Measurements from ENCODE around the gene ARPC5. TPM values are rescaled to one million over a fixed set of nuclear protein-coding genes. Genes with fewer than 3 reads are reported as not detected.
A peak's percentile ranks its signal among the peaks of the same experiment; 100 is the strongest.

Gene ARPC5
- total and polyA plus RNA-seq, 9 of the 15 experiments (the other 6 are each of a cell fraction or from before 2014, with no cell fraction given) = 71.8 to 150 (median 91.6) TPM

GRCh38 chr1:183652547-183653461 is 17.2 kb upstream of the ARPC5 start, which contains the start of gene APOBEC4:
Gene APOBEC4, minus strand, starts transcription at chr1:183653316. Its CDS starts 4,535 bp downstream, at chr1:183648781.
- Histone ChIP-seq H2AFZ (ENCODE audit: low read depth, low read length) (no peak within 1 kb of the TSS), H3K4me2 (ENCODE audit: insufficient read depth, low read length) (no peak within 1 kb of the TSS), H3K4me3 (no peak within 1 kb of the TSS), H3K27me3 (ENCODE audit: control insufficient read depth in 2 of 2, insufficient read depth in 2 of 2, low read length in 2 of 2) (peaks cover 2 to 19% of the 10 kb centered on the region in 2 experiments; a peak in 3 of 5 replicates), H4K20me1 (replicated peaks; ENCODE audit: control insufficient read depth, insufficient read depth, low read length) (no peaks in the 10 kb centered on the region), H3K36me3 (ENCODE audit: control insufficient read depth, insufficient read depth, low read length) (no peaks in the 10 kb centered on the region), H3K4me1 (replicated peaks in 1 of 2; ENCODE audit: control insufficient read depth in 2 of 2, insufficient read depth in 2 of 2, low read length in 2 of 2) (no peaks in the 10 kb centered on the region), H3K9ac (ENCODE audit: insufficient read depth in 1 of 2, low read depth in 2 of 2, low read length in 2 of 2) (no peak within 1 kb of the TSS), H3K9me3 (replicated peaks; ENCODE audit: control insufficient read depth, insufficient read depth, low read depth, low read length) (no peaks in the 10 kb centered on the region), H3K79me2 (ENCODE audit: control insufficient read depth, insufficient read depth, low read length) (no peaks in the 10 kb centered on the region), H3K9me1 (ENCODE audit: control insufficient read depth, insufficient read depth, low read length) (no peaks in the 10 kb centered on the region), H3K27ac (ENCODE audit: extremely low read depth, low read depth, low read length) (no peak within 1 kb of the TSS)
- CTCF ChIA-PET (ENCODE audit: low intra/inter-chr PET ratio) = no interaction called here
- FAIRE-seq (no peak), ATAC-seq (no peak), DNase-seq (ENCODE audit: extremely low read depth in 1 of 4, low spot score in 3 of 4) (no peak)
- BruUV-seq (replicated peaks) = no TSS peak
- intact Hi-C loops (cut with micrococcal nuclease) (no loop called here), in situ Hi-C loops (cut with MboI) (loop anchor here (10.0 kb wide), 1 partner anchor 252 kb away; no protein-coding TSS in a partner anchor)
- POLR2A ChIA-PET = no interaction called here
- 3% methylated on average over 5 of the region's 5 CpGs for WGBS (ENCODE audit: insufficient coverage, low coverage, missing lambda C conversion rate)
- no peak for TF ChIP-seq KDM2B (CRISPR knock-in tag; IDR thresholded peaks at IDR 0.05)
- no peak for TF ChIP-seq GATAD2B (IDR thresholded peaks at IDR 0.05; ENCODE audit: borderline replicate concordance)
- no peak for TF ChIP-seq XRCC4 (IDR thresholded peaks at IDR 0.05; ENCODE audit: extremely low read depth, insufficient read depth, insufficient read length)
- 0 out of 2 replicates have a peak, but pooled peaks have one; percentile 16 for TF ChIP-seq RFX1 (IDR thresholded peaks at IDR 0.05)
- TF ChIP-seq ZNF280A (IDR thresholded peaks at IDR 0.05; ENCODE audit: low read depth, partially characterized antibody) = no peak
- TF ChIP-seq PKNOX1 (IDR thresholded peaks at IDR 0.05) = no peak
- no peak for TF ChIP-seq IFI16 (CRISPR knock-in tag; IDR thresholded peaks at IDR 0.05)

Data from K562 (cell line).